Naive B cell (primary cell): ENCODE results near the gene HMBS. TPM values are rescaled to one million over a fixed set of nuclear protein-coding genes. Genes with fewer than 3 reads are reported as not detected.
"Not testable (repeated sequence)": the region's sequence is repeated elsewhere in the genome, so short reads cannot be mapped to it uniquely, and the experiment has no call there.

Experiments used
- ATAC-seq, 2 donors: fragments of 150-1000 bp; cut with Tn5 transposase; 2 replicates each; pipeline ENCODE4 v1.10.0; 2021; ENCODE audit warnings: low read depth in 2 of 2, mild to moderate bottlenecking in 2 of 2, moderate library complexity in 2 of 2
- DNase-seq: peaks from one replicate; pipeline ENCODE4 v3.0.0; 2022
- H3K27ac Mint-ChIP-seq, 6 donors: one replicate each; pipeline ENCODE4 v1.8.0; 2020 to 2022; ENCODE audit warnings: mild to moderate bottlenecking in 6 of 6, mixed read lengths in 6 of 6, moderate library complexity in 5 of 6, inconsistent platforms in 2 of 6
- H3K27me3 Mint-ChIP-seq, 3 donors: one replicate each; pipeline ENCODE4 v1.8.0; 2021 to 2022; ENCODE audit warnings: mixed read lengths in 3 of 3, mild to moderate bottlenecking in 1 of 3
- H3K36me3 Mint-ChIP-seq, 2 donors: one replicate each; pipeline ENCODE4 v1.8.0; 2020 to 2022; ENCODE audit warnings: mixed read lengths in 2 of 2, inconsistent platforms in 1 of 2, mild to moderate bottlenecking in 1 of 2
- H3K4me1 Mint-ChIP-seq, 3 donors: one replicate each; pipeline ENCODE4 v1.8.0; 2020 to 2022; ENCODE audit warnings: mixed read lengths in 3 of 3, inconsistent platforms in 1 of 3, mild to moderate bottlenecking in 1 of 3, moderate library complexity in 1 of 3
- H3K4me3 Mint-ChIP-seq, 8 donors: one replicate each; pipeline ENCODE4 v1.8.0; 2020 to 2022; ENCODE audit warnings: mild to moderate bottlenecking in 8 of 8, mixed read lengths in 8 of 8, moderate library complexity in 8 of 8, inconsistent platforms in 2 of 8
- H3K9me3 Mint-ChIP-seq, 7 donors: one replicate each; pipeline ENCODE4 v1.8.0; 2020 to 2022; ENCODE audit warnings: mixed read lengths in 7 of 7, mild to moderate bottlenecking in 5 of 7, inconsistent platforms in 2 of 7, moderate library complexity in 1 of 7
- polyA plus RNA-seq, 6 donors: library from polyadenylated mRNA; unstranded; fragments of 300-500 nt; fragmentation: Illumina TruSeq; gene quantifications; one replicate each; pipeline ENCODE4 v1.2.3, GENCODE V29; 2021; ENCODE audit warnings: low read depth in 6 of 6

The HMBS gene
- polyA plus RNA-seq, 6 donors from 2014 or later, result 11.7 to 26.8 (median 16.4) TPM

- Mint-ChIP-seq H3K27ac (peak overlapping the region in 2 of 6 donors; percentile 47 to 97), H3K9me3 (no peaks in the 10 kb centered on the region), H3K27me3 (no peaks in the 10 kb centered on the region), H3K4me3 (peak overlapping the region in 3 of 8 donors; percentile 15 to 67 (median 47)), H3K36me3 (peaks cover 0 to 27% of the 10 kb centered on the region in 2 donors), H3K4me1 (peaks cover 43 to 57% (median 45%) of the 10 kb centered on the region in 3 donors)
- no peak for DNase-seq
- ATAC-seq, result no peak
Observed at GRCh38 chr11:119054418-119054817, 30.3 kb upstream of the HMBS start.

- no peaks in the 10 kb centered on the region for H3K27me3 Mint-ChIP-seq
- ATAC-seq (no peak), DNase-seq (no peak)
- peak overlapping the region; percentile 66 to 98 (median 95) for H3K4me3 Mint-ChIP-seq
- no peaks in the 10 kb centered on the region for H3K9me3 Mint-ChIP-seq
- peak overlapping the region in 5 of 6 donors; percentile 21 to 97 (median 91) for H3K27ac Mint-ChIP-seq
- H3K36me3 Mint-ChIP-seq, result peaks cover 0 to 21% of the 10 kb centered on the region in 2 donors
- H3K4me1 Mint-ChIP-seq, result peaks cover 43 to 58% (median 45%) of the 10 kb centered on the region in 3 donors
Observed at GRCh38 chr11:119055901-119056300, 28.8 kb upstream of the HMBS start.

GRCh38 chr11:119056421-119056999 is 28.2 kb upstream of the HMBS start:
- peak overlapping the region; percentile 94 to 99 (median 97) for H3K4me3 Mint-ChIP-seq
- no peaks in the 10 kb centered on the region for H3K9me3 Mint-ChIP-seq
- ATAC-seq (peak; percentile 15 to 20), DNase-seq (peak; percentile 46)
- H3K27ac Mint-ChIP-seq, result peak overlapping the region; percentile 86 to 98 (median 96)
- H3K4me1 Mint-ChIP-seq, result peaks cover 41 to 51% (median 43%) of the 10 kb centered on the region in 3 donors
- H3K27me3 Mint-ChIP-seq, result no peaks in the 10 kb centered on the region
- peaks cover 0 to 21% of the 10 kb centered on the region in 2 donors for H3K36me3 Mint-ChIP-seq

- peak within 1 kb of the TSS; percentile 94 to 99 (median 97) for H3K4me3 Mint-ChIP-seq
- peak; percentile 83 to 89 for ATAC-seq
- peak; percentile 98 for DNase-seq
- H3K4me1 Mint-ChIP-seq, result peaks cover 37 to 47% (median 39%) of the 10 kb centered on the region in 3 donors
- peaks cover 0 to 17% of the 10 kb centered on the region in 2 donors for H3K36me3 Mint-ChIP-seq
- peak within 1 kb of the TSS; percentile 95 to 98 (median 97) for H3K27ac Mint-ChIP-seq
- no peaks in the 10 kb centered on the region for H3K9me3 Mint-ChIP-seq
- no peaks in the 10 kb centered on the region for H3K27me3 Mint-ChIP-seq
Observed at GRCh38 chr11:119057000-119057769, 27.5 kb upstream of the HMBS start, which contains the start of gene HYOU1. HYOU1 (minus strand) TSS chr11:119057205; CDS start chr11:119056160, 1,045 bp downstream.

- not testable (repeated sequence) for H3K27ac Mint-ChIP-seq, H3K27me3 Mint-ChIP-seq, ATAC-seq
Observed at GRCh38 chr11:119059128-119059527, 25.6 kb upstream of the HMBS start.

GRCh38 chr11:119061256-119061655 is 23.4 kb upstream of the HMBS start:
- H3K9me3 Mint-ChIP-seq, result no peaks in the 10 kb centered on the region
- peak overlapping the region in 1 of 8 donors; percentile 53 for H3K4me3 Mint-ChIP-seq
- no peaks in the 10 kb centered on the region for H3K36me3 Mint-ChIP-seq
- peaks cover 17 to 34% (median 33%) of the 10 kb centered on the region in 3 donors for H3K4me1 Mint-ChIP-seq
- DNase-seq (no peak), ATAC-seq (no peak)
- H3K27ac Mint-ChIP-seq, result peak overlapping the region in 2 of 6 donors; percentile 22 to 42
- no peaks in the 10 kb centered on the region for H3K27me3 Mint-ChIP-seq

More at GRCh38 chr11:119059128-119059527, 25.6 kb upstream of the HMBS start:
- peaks cover 24 to 38% (median 31%) of the 10 kb centered on the region in 3 donors for H3K4me1 Mint-ChIP-seq
- not testable (repeated sequence) for H3K36me3 Mint-ChIP-seq, DNase-seq, H3K4me3 Mint-ChIP-seq, H3K9me3 Mint-ChIP-seq

- Mint-ChIP-seq H3K36me3 (no peaks in the 10 kb centered on the region), H3K27ac (no peak overlapping the region), H3K27me3 (no peaks in the 10 kb centered on the region), H3K4me3 (peak overlapping the region in 1 of 8 donors; percentile 22), H3K9me3 (no peaks in the 10 kb centered on the region), H3K4me1 (peaks cover 20 to 40% (median 34%) of the 10 kb centered on the region in 3 donors)
- DNase-seq (no peak), ATAC-seq (no peak)
Observed at GRCh38 chr11:119062779-119063178, 21.9 kb upstream of the HMBS start.

- DNase-seq (no peak), ATAC-seq (no peak)
- Mint-ChIP-seq H3K4me3 (peak overlapping the region in 5 of 8 donors; percentile 25 to 96 (median 37)), H3K9me3 (no peaks in the 10 kb centered on the region), H3K4me1 (peaks cover 19 to 50% (median 34%) of the 10 kb centered on the region in 3 donors), H3K36me3 (no peaks in the 10 kb centered on the region), H3K27ac (peak overlapping the region in 4 of 6 donors; percentile 69 to 98 (median 88)), H3K27me3 (no peaks in the 10 kb centered on the region)
Observed at GRCh38 chr11:119065369-119065768, 19.3 kb upstream of the HMBS start.

GRCh38 chr11:119067371-119068222 is 17.1 kb upstream of the HMBS start, which contains the start of gene VPS11:
VPS11 (plus strand) TSS chr11:119067818; CDS start chr11:119067824, 6 bp downstream.
- H3K4me3 Mint-ChIP-seq, result peak within 1 kb of the TSS; percentile 87 to 98 (median 96)
- H3K27me3 Mint-ChIP-seq, result no peaks in the 10 kb centered on the region
- H3K4me1 Mint-ChIP-seq, result peaks cover 19 to 48% (median 38%) of the 10 kb centered on the region in 3 donors
- DNase-seq, result peak; percentile 95
- H3K36me3 Mint-ChIP-seq, result peaks cover 1 to 6% of the 10 kb centered on the region in 2 donors
- ATAC-seq, result peak; percentile 92 to 93
- H3K27ac Mint-ChIP-seq, result peak within 1 kb of the TSS; percentile 98 to 99 (median 99)
- H3K9me3 Mint-ChIP-seq, result no peaks in the 10 kb centered on the region

- ATAC-seq (no peak), DNase-seq (no peak)
- H3K36me3 Mint-ChIP-seq, result peaks cover 19 to 39% of the 10 kb centered on the region in 2 donors
- H3K27me3 Mint-ChIP-seq, result no peaks in the 10 kb centered on the region
- H3K27ac Mint-ChIP-seq, result peak overlapping the region in 2 of 6 donors; percentile 62 to 74
- no peak overlapping the region for H3K4me3 Mint-ChIP-seq
- peaks cover 0 to 2% (median 0%) of the 10 kb centered on the region in 3 donors for H3K4me1 Mint-ChIP-seq
- H3K9me3 Mint-ChIP-seq, result no peaks in the 10 kb centered on the region
Observed at GRCh38 chr11:119077839-119078238, 6.8 kb upstream of the HMBS start.

- peak overlapping the region in 2 of 8 donors; percentile 27 to 59 for H3K4me3 Mint-ChIP-seq
- H3K27me3 Mint-ChIP-seq, result no peaks in the 10 kb centered on the region
- peaks cover 19 to 36% of the 10 kb centered on the region in 2 donors for H3K36me3 Mint-ChIP-seq
- DNase-seq, result no peak
- no peaks in the 10 kb centered on the region for H3K9me3 Mint-ChIP-seq
- no peaks in the 10 kb centered on the region for H3K4me1 Mint-ChIP-seq
- H3K27ac Mint-ChIP-seq, result peak overlapping the region in 1 of 6 donors; percentile 16
- no peak for ATAC-seq
Observed at GRCh38 chr11:119078675-119079420, 5.8 kb upstream of the HMBS start.

- H3K27me3 Mint-ChIP-seq, result no peaks in the 10 kb centered on the region
- peaks cover 19 to 36% of the 10 kb centered on the region in 2 donors for H3K36me3 Mint-ChIP-seq
- no peaks in the 10 kb centered on the region for H3K9me3 Mint-ChIP-seq
- peaks cover 8 to 18% (median 16%) of the 10 kb centered on the region in 3 donors for H3K4me1 Mint-ChIP-seq
- no peak for ATAC-seq
- peak overlapping the region in 5 of 6 donors; percentile 3 to 84 (median 63) for H3K27ac Mint-ChIP-seq
- peak overlapping the region in 1 of 8 donors; percentile 70 for H3K4me3 Mint-ChIP-seq
- no peak for DNase-seq
Observed at GRCh38 chr11:119081682-119082260, 2.9 kb upstream of the HMBS start.
